ENCODE data around the gene PCGF5.

GRCh38 chr10:91227576-91227975, 7.1 kb downstream of the PCGF5 start:
- TF ChIP-seq CTCF (IDR thresholded peaks at IDR 0.05) (no peak), POLR2A (IDR thresholded peaks at IDR 0.05) (no peak)

Data from transverse colon (tissue), 3 donors.